Placental epithelial cell (primary cell): Measurements from ENCODE around the gene TOMM40L. TPM values are rescaled to one million over a fixed set of nuclear protein-coding genes. Genes with fewer than 3 reads are reported as not detected.

Experiments used
- total RNA-seq: library from RNA; depleted of rRNA; stranded (reverse); fragments of >200 nt; gene quantifications from 2 replicates; pipeline ENCODE4 v1.2.3, GENCODE V29; 2012

The TOMM40L gene
- total RNA-seq: 5.5 and 11.5 TPM in 2 replicates

GRCh38 chr1:161225534-161226319 lies at the start of gene TOMM40L:
TOMM40L (plus strand) TSS chr1:161226060; CDS start chr1:161226490, 430 bp downstream.

GRCh38 chr1:161177112-161177935 lies 48.5 kb upstream of the TOMM40L start, which contains the start of gene B4GALT3:
B4GALT3 (minus strand) TSS chr1:161177507; CDS start chr1:161176060, 1,447 bp downstream.

GRCh38 chr1:161198897-161199431 lies 26.9 kb upstream of the TOMM40L start, which contains the start of gene ADAMTS4:
ADAMTS4 (minus strand) TSS chr1:161199054; CDS start chr1:161198627, 427 bp downstream.

GRCh38 chr1:161201836-161202712 lies 23.8 kb upstream of the TOMM40L start, which contains the start of gene NDUFS2:
NDUFS2 (plus strand) TSS chr1:161202367; CDS start chr1:161202386, 19 bp downstream.

GRCh38 chr1:161215076-161215475 lies 10.8 kb upstream of the TOMM40L start, which contains the start of gene FCER1G:
FCER1G (plus strand) TSS chr1:161215295; CDS start chr1:161215322, 27 bp downstream.

GRCh38 chr1:161238039-161238473 lies 12.2 kb downstream of the TOMM40L start, which contains the start of gene NR1I3:
NR1I3 (minus strand) TSS chr1:161238203; CDS start chr1:161236565, 1,638 bp downstream.

GRCh38 chr1:161258439-161259344 lies 32.8 kb downstream of the TOMM40L start, which contains the start of gene PCP4L1:
PCP4L1 (plus strand) TSS chr1:161258745; CDS start chr1:161258975, 230 bp downstream.

Other genes starting within 250 kb of the TOMM40L start
- 107 and 238 TPM in 2 replicates for gene F11R, start 204.9 kb upstream of the TOMM40L start, total RNA-seq
- 57.7 and 112 TPM in 2 replicates for gene TSTD1, start 187.1 kb upstream of the TOMM40L start, total RNA-seq
- 69.6 and 112 TPM in 2 replicates for gene USF1, start 180.1 kb upstream of the TOMM40L start, total RNA-seq
- 1.2 and 2.5 TPM in 2 replicates for gene ARHGAP30, start 156.2 kb upstream of the TOMM40L start, total RNA-seq
- 47.5 and 187 TPM in 2 replicates for gene NECTIN4, start 136.5 kb upstream of the TOMM40L start, total RNA-seq
- 2.4 and 3.5 TPM in 2 replicates for gene KLHDC9, start 127.7 kb upstream of the TOMM40L start, total RNA-seq
- gene PFDN2, start 108.0 kb upstream of the TOMM40L start, total RNA-seq: 14.6 and 17.7 TPM in 2 replicates
- 34.2 and 36.9 TPM in 2 replicates for gene NIT1, start 108.0 kb upstream of the TOMM40L start, total RNA-seq
- 40.0 and 45.1 TPM in 2 replicates for gene DEDD, start 93.4 kb upstream of the TOMM40L start, total RNA-seq
- 61.9 and 103 TPM in 2 replicates for gene UFC1, start 72.1 kb upstream of the TOMM40L start, total RNA-seq
- gene USP21, start 66.6 kb upstream of the TOMM40L start, total RNA-seq: 13.7 and 18.4 TPM in 2 replicates
- gene PPOX, start 59.6 kb upstream of the TOMM40L start, total RNA-seq: 13.8 and 16.9 TPM in 2 replicates
- gene B4GALT3, start 48.6 kb upstream of the TOMM40L start, total RNA-seq: 23.6 and 43.4 TPM in 2 replicates
- gene ADAMTS4, start 27.0 kb upstream of the TOMM40L start, total RNA-seq: under 0.01 TPM in 1 of 2 replicates, not detected in the other
- 72.1 and 83.2 TPM in 2 replicates for gene NDUFS2, start 23.7 kb upstream of the TOMM40L start, total RNA-seq
- gene FCER1G, start 10.8 kb upstream of the TOMM40L start, total RNA-seq: 0.39 and 0.65 TPM in 2 replicates
- gene APOA2, start 2.4 kb upstream of the TOMM40L start, total RNA-seq: not detected in 2 replicates
- gene NR1I3, start 12.1 kb downstream of the TOMM40L start, total RNA-seq: not detected in 2 replicates
- gene PCP4L1, start 32.7 kb downstream of the TOMM40L start, total RNA-seq: not detected in 2 replicates
- 0.33 and 1.6 TPM in 2 replicates for gene MPZ, start 83.9 kb downstream of the TOMM40L start, total RNA-seq
- 19.6 and 61.5 TPM in 2 replicates for gene SDHC, start 88.3 kb downstream of the TOMM40L start, total RNA-seq
- gene CFAP126, start 141.8 kb downstream of the TOMM40L start, total RNA-seq: not detected in 2 replicates